ENCODE results near the gene PRUNE2. TPM values are rescaled to one million over a fixed set of nuclear protein-coding genes. Genes with fewer than 3 reads are reported as not detected.

Gene PRUNE2
- total RNA-seq, 1 donor from 2014 or later = 38.8 TPM

DNA sequence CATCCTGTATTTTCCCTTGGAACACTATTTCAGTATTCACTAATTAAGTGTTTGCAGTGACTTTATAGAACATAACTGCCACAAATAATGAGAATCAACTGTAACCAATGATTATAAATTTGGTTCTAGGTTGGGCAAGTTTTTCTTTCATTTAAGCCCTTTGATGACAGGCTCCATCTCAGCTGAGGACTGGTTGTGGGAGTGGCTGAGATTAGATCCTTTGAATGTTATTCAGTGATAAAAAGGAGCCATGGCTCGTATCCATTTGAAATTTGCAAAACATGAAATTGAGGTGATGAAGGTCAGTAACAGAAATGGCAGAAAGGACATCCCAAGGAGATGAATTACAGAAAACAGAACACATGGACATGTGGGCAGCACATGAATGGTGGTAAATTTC is 279.8 kb downstream of the PRUNE2 start:
- DNase-seq (ENCODE audit: low read depth) = no peak

DNA sequence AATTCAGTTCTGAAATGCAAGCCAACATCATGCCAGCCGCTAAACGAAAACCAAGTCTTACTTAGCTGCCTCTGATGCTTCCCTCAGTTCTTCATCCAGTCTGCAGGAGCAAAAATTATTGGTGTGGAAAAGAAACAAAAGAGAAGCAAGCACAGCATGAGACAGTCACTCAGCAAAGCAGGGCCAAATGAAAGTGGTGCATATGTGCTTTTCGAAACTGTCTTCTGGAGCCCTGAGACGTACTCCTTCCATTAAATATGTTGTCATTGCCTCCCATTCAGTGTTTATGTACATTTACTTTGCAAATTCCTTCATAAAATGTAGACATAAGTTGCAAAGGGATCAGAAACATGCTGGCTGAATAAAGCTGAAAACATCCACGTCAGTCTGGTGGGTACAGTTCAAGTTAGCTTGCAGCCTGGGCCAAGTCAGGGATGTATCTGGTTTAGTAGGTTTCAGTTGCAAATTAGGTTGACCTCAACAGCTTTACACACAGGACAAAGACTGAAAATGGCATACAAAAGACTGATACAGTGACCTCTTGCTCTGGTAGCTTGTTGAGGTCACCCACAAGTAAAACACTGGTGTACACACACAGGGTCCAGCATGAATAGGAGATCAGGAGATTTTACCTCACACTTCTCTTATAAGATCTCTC is 281.4 kb downstream of the PRUNE2 start:
- DNase-seq (ENCODE audit: low read depth) = no peak

DNA sequence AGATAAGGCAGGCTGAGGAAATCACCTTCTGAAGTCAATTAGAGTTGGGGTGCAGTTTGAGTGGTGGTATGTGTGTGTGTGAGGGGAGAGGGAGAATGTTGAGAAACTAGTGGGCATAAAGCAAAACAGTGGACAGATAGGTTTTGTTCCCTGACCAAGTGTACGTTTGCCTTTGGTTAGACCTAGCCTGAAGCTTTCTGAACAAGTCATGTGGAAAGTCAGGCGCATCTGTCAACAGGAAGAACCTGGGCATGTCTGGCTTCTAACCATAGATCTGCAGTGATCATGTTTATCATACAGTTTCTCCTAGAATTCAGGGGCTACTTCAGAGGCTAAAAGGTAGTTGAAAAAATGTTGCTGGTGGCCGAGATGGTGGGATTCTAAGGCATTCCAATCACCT is 284.9 kb downstream of the PRUNE2 start:
- DNase-seq (ENCODE audit: low read depth) = peak; percentile 10

DNA sequence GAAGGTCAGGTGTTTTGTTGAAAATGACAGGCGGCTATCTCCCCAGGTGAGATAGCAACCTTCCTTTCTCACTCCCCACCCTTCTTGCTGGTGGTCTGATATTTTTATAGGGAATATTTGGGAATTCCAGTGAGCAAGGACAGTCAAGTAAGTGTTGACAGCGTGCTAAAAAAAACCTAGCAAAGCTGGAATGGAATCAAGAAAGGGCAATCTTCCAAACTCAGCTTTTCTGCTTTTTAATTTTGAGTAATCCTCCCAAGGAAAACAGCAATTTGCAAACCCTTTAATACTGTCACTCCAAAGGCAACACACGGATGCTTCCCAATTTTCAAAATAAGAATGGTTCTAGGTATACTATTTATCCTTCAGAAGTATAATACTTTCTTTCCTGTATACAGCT is 285.3 kb downstream of the PRUNE2 start:
- DNase-seq (ENCODE audit: low read depth) = no peak

DNA sequence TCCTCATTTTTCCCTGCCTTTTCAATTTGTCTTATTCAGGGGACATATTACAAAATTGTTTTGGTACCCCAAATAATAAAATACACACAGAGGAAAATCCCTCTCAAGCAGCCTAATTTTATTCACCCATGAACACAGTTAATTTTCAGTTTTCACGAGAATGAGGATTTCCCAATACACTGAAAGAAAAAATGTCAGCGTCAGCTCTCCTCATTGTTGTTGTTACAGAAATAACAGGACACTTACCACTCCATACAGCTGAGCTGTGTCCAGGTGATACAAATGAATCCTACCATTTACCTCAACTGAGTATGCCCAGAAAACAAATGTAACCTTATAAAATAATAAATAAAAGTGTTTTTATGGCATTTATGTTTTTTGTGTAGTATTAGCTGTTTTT is 286.3 kb downstream of the PRUNE2 start:
- DNase-seq (ENCODE audit: low read depth) = no peak

DNA sequence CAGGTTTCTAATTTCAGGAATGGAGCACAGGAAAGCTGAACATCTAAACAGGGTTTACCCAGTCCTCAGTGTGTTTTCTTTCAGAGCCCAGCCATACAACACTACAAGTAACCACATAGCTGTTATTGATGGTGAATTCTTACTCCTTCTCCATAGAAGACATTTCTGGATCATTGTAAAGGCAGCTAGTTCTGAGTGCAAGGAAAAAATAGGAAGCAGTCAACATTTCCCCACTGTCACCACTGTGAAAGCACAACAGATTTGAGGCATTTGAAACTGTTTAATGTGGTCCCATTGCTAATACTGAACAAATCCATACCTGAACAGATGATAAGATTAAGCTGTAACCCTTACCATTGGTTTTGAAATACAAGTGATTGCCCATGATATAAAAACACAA is 286.7 kb downstream of the PRUNE2 start:
- DNase-seq (ENCODE audit: low read depth) = no peak

DNA sequence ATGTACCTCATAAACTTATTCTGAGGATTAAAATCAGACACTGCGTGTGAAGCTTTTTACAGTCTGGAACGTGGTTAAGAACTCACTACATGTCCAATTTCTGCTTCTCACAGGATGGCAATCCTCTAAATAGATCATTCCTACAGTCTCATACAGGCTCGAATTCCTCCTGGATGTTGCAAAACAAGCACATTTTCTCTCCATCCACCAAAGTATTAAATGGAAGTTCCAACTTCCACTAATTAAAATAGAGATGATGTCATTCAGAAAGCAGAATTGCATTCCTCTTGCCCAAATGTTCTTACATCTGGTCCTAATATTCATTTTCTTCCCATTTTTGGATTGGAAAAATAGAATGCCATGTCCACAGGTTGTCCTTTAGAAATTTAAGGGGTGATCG is 287.2 kb downstream of the PRUNE2 start:
- no peak for DNase-seq (ENCODE audit: low read depth)

DNA sequence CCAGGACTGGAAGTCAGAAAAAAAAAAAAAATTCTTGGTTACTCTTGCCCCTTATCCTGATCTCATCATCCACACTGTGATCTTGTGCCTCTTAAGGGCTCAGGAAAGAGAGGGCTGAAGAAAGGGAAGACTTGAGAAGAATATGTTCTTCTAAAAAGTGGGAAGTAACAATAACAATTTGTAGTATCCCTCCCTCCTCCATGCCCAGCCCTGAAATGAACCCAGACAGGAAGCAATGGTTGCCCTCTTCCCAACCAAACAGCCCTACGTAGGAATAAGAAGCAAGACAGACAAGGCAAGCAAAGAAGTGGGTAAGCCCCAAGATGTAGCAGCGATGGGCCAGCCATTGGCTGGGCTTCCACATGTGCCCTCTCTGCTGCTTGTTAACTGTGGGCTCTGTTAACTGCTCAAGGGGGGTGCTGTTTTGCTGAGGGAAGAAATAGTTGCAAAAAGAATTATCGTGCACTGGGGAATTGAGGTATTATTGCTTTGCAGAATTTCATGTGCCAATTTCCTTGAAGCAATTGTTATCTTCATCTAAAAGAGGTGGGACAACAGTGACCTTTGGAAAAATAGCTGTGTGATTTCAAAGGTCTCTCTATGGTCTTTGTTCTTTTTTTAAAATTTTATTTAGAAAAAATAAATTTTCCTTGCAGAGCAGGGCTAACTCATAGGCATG is 288.3 kb downstream of the PRUNE2 start:
- no peak for DNase-seq (ENCODE audit: low read depth)

DNA sequence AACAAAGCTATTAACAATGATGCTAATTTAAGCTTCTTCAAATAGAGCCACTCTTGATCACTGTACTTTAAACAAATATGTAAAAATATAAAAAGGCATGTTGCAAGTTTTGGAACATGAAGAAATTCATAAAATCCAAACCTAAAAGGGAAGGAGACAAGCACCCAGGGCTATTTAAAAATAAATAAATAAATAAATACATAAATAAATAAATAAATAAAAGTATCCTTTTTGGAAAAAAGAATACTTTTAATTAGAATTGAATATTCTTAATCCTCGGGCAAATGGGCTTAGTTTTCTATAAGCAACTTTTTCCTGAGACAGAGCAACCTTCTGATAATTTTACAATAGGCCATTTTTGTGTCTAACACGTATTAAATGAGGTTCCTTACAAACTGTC is 289.1 kb downstream of the PRUNE2 start:
- no peak for DNase-seq (ENCODE audit: low read depth)

DNA sequence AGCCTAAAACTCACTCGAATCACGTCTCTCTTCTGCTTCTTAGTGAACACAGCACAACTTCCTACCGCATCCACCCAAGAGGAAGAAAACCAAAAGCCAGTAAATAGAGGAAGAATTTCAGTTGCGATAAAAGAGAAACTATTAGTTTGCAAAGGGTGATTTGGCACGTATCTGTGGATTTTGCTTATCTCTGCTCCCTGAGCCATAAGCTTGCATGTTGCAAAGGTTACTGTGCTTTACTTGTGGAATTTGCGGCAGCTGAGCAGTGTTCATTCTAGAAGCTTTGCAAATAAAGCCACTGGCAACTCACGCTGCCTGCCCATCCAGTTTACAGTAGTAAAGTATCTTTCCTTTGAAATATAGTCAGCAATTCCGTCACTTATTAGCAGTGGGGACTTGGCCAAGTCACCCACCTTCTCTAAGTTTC is 290.7 kb downstream of the PRUNE2 start:
- no peak for DNase-seq (ENCODE audit: low read depth)

DNA sequence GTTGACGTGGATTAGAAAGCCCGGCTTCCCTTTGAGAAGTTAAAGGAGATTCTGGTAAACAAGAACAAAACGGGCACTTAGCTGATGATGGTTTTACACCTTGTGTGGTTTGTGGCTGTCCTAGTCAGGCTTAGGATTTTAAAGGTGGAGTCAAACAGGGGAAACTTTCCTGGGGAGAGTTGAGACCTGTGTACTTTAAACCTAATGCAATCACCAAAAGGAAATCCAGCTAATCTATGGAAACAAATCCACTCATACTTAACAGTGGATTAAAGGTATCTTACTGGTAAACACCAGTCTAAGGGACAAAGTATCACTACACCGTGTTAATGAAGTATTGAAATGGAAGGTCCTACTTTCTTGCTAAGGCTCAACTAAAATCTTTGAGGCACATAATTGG is 291.9 kb downstream of the PRUNE2 start:
- no peak for DNase-seq (ENCODE audit: low read depth)

DNA sequence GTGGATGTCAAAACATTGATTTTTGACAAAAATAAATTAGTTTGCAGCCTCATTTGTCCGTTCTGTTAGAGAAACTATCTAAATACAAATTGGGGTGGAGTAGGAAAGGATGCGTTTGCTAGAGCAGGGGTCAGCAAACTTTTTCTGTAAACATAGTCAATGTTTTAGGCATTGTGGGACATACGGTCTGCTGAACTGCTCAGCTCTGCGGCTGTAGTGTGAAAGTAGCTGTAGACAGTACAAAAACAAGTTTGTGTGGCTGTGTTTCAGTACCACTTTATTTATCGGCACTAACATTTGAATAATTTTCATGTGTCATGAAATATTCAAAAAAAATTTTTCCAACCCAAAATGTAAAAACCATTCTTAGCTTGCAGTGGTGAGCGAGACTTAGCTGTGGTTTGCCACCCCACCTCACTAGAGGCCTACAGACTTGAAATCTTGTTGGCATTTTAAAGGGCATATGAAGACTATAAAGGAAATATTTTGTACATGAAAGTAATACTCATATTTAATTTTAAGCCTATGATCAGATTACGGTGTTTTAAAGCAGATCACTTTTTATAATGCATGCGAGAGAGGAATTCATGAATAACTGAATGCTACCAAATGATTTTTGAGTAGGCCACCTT is 292.6 kb downstream of the PRUNE2 start:
- no peak for DNase-seq (ENCODE audit: low read depth)

DNA sequence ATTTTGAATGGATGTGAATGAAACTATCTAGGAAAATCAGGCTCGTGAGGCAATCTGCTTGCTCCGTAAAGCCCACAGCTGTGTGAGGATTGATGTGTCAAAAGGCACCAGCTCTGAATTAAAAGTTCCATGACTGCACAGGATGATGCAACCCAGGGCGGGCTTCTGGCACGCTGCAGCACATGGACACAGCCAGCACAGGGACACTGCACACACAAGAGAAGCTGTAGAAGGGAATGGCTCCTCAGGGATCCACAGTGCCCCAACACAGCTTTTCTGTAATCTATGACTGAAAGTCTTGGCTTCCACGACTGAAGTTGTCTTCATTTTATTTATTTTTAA is 295.9 kb downstream of the PRUNE2 start:
- DNase-seq (ENCODE audit: low read depth) = no peak

DNA sequence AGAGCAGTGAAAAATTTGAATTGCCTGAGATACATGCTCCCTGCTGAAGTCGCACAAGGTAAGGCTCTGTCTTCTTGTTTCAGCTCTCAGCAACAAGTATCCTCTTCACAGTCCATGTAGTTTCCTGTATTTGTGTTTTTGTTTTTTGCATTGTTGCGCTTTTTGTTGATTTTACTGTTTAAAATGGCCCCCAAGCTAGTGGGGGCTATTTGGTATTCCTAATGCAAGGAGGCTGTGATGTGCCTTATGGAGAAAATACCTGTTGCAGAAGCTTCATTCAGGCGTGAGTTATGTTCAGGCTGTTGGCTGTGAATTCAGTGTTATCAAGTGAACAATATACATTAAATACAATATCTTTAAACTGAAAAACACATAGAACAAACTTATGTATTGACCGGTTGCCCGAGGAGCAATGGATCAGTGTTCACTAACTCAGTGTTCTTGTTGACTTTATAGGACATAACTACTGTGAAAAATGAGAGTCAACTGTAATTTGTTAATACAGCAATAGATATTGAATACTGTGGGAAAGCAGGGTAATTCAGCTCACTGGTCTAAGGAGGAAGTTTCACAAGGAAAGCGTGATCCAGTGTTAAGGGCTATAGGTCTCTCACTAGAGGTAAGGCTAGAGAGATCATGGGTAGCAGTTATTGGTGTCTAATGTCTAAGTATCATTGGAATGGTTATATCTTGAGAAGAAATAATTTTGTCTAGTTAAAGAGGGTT is 296.5 kb downstream of the PRUNE2 start:
- DNase-seq (ENCODE audit: low read depth) = no peak

DNA sequence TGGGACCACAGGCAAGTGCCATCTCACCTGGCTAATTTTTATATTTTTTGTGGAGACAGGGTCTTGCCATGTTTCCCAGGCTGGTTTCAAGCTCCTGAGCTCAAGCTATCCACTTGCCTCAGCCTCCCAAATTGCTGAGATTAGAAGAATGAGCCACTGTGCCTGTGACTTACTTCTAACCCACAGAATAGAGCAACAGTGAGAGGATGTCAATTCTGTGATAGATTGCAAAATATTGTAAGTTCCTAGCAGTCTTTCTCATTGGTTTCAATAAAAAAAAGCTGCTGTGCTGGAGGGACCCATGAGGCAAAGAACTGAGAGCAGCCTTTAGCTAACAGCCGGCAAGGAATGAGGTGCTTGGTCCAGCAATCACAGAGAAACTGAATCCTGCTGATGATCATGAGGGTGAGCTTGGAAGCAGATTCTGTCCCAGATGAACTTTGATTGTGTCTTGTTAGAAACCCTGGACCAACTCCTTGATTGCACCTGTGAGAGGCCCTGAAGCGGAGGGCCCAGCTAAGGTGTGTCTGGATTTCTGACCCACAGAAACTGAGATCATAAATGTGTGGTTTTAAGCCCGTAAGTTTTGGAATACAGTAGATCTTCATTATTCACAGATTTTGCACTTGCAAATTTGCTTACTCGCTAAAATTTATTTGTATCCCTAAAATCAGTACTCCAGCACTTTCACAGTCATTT is 297.2 kb downstream of the PRUNE2 start:
- DNase-seq (ENCODE audit: low read depth) = no peak

DNA sequence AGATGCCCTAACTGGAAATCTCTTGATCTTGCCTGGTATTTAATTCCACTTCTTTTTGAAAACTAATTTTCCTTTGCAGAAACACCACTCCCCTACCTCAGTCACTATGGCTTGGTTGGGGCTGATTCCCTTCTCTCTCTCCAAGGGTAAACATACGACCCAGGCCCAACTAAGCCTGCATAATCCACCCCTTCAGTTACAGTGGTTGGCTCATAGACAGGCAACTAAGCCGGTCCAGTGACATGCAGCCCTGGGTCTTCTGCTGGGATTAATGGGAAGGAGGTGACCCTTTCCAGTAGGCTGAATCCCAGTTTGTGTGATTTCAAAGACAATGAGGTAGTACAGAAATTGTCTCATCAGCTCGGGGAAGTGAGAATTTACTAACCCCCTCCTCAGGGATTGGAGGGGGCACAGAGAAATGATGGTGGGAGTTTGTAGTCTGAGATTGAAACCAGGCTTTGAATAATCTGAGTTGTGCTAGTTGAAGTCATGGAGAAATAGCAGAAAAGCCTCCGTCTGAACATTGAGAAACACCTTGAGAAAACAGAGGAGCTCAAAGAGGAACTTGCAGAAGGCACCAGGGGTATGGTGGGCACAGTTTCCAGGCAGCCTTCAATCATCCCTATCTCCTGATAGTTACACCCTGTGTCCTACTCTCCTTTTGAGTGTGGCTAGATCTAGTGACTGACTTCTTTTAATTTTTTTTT is 298.0 kb downstream of the PRUNE2 start:
- no peak for DNase-seq (ENCODE audit: low read depth)

DNA sequence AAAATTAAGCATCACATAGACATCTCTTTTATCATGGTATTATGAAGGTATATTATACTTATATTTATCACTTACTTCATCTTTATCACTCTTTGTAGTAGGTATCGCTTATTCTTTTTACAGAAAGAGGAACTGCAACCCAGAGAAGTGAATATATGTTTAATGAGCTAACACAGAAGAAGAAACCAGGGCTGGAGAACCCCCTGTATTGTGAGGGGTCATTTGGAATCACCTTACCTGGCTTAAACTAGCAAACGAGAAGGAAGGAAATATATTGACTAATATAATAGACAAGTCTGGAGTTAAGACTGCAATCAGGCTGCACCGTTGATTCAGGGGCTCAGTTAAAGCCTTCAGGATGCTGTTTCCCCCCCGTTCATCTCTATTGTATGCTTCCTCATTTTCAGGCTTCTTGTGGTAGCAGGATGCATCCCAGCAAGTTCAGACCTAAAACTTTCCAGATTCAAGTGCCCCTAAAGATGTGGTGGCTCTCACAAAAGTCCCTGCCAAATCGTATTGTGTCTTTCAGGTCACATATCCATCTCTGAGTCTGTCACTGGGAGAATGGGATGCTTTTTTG is 300.5 kb downstream of the PRUNE2 start:
- no peak for DNase-seq (ENCODE audit: low read depth)

DNA sequence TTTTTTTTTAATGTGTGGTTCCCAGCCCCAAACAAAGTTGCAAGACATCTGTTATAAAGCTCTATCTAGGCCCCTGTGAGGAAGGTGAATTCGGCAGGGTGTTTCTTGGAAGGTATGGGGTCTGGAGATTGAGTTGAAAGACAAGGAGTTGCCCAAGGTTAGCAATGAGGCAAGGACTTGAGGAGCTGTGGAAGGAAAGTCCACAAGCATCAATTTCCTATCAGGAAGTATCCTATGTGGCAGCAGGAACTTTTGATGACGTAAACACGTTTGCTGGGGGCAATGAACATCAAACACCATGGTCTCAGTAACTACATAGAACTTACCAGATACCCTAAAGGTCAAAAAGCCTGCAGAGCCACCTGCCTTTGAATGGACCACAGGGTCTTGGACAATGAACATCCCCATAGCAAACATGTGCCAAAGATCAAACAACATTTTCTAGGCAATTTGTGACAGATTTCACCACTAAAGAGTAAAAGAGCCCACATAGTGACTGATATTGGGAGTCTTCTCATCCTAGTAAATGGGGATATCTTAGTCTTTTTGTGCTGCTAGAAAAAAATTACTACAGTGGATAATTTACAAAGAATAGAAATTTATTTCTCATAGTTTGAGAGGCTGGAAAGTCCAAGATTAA is 301.9 kb downstream of the PRUNE2 start:
- no peak for DNase-seq (ENCODE audit: low read depth)

DNA sequence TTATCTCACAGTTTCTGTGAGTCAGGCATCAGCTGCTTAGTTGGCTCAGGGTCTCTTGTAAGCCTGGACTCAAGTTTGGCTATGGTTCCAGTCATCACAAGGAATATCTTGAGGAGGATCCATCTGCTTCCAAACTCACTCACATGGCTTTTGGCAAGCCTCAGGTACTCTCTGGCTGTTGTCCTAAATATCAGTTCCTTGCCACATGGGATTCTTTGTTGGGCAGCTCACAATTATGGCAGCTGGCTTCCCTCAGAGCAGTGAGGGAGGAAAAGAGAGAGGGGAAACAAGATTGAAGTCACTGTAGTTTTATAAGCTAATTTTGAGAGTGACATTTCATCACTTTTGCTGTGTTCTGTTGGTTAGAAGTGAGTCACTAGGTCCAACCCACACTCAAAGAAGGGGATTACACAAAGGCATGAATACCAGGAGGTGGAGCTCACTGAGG is 302.4 kb downstream of the PRUNE2 start:
- peak; percentile 49 for DNase-seq (ENCODE audit: low read depth)

DNA sequence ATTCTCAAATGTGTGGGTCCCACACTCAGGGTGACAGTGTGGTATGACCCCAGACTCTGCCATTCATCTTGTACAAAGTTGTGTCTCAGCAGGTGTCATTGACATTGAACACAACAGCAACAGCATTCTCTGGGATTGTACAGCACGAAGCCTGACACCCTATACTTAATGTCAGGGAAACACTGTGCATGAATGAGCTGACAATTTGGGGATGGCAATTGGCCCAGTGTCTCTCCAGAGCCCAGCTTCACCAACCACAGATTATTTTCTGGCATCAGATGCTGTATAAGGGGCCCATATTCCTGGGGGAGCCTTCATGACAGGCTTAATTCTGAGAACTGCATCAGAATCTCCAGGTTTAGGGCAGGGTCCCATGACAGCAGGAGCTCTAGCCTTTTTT is 303.7 kb downstream of the PRUNE2 start:
- DNase-seq (ENCODE audit: low read depth) = no peak

All from renal cortical epithelial cell (primary cell).